HG03342 (cell line): ENCODE data around the gene PODNL1.
A peak's percentile ranks its signal among the peaks of the same experiment; 100 is the strongest.
"Not testable (repeated sequence)": the region's sequence is repeated elsewhere in the genome, so short reads cannot be mapped to it uniquely, and the experiment has no call there.

ENCODE experiments used
- ATAC-seq: cut with Tn5 transposase; IDR thresholded peaks from one replicate; pipeline ENCODE4 v1.9.1; 2021; ENCODE audit warnings: mild to moderate bottlenecking, moderate library complexity; ENCODE audit not compliant: unreplicated experiment

Gene PODNL1

DNA sequence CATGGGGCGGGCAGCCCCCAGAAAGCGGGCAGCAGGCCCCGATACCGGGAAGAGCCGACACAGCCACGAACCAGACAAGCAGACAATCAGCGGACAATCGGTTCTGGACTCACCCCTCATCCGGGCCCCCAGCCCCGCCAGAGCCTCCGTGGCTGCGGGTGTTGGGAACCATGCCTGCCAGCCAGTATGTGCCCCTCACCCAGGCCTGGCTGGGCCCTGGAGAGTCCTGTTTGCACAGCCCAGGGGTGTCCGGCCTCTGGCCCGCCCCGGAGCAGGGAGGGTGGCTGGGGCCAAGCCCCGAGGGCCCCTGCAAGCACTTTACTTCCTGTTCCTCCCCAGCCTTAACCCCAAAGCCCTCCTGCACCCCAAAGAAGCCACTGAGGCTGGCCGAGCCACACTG is 7.8 kb downstream of the PODNL1 start:
- ATAC-seq: no peak

DNA sequence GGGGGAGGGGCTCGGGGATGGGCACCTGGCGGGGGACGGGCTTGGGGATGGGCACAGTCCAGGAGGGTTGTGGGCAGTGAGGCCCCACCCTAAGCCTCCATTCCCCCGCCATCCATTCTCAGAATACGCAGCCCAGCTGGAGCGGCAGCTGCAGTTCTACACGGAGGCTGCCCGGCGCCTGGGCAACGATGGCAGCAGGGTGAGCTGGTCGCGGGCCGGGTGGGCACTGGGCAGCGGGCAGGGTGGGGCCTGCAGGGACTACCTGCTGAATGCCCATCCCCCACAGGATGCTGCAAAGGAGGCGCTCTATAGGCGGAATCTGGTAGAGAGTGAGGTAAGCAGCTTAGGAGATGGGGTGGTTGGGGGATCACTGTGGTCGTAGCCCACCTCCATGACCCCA is 8.3 kb downstream of the PODNL1 start:
- no peak for ATAC-seq

DNA sequence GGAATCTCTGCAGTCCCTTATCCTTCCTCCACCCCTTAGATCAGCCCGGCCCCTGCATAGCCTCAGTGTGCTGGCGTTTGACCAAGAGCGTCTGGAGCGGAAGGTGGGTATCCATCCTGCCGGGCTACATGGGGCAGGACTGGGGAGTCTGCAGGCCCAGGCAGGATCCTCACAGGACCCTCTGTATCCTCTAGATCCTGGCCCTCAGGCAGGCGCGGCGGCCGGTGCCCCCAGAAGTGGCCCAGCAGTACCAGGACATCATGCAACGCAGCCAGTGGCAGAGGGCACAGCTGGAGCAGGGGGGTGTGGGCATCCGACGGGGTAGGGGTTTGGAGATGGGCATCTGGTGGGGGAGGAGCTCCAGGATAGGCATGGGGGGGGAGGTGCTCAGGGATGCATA is 8.9 kb downstream of the PODNL1 start:
- no peak for ATAC-seq

DNA sequence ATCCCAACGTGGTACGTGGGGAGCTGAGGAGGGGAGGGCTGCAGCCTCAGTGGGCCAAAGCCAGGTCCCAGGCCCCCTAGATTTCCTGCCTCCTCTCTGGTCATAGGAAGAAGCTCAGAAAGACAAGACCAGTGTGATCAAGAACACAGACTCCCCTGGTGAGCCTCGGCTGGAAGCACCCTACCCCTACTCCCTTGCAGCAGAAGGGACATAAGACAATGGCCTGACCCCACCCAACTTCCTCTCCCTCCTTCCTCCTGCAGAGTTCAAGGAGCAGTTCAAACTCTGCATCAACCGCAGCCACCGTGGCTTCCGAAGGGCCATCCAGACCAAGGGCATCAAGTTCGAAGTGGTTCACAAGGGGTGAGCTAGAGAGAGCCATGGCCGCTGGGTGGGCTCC is 11.5 kb downstream of the PODNL1 start:
- no peak for ATAC-seq

DNA sequence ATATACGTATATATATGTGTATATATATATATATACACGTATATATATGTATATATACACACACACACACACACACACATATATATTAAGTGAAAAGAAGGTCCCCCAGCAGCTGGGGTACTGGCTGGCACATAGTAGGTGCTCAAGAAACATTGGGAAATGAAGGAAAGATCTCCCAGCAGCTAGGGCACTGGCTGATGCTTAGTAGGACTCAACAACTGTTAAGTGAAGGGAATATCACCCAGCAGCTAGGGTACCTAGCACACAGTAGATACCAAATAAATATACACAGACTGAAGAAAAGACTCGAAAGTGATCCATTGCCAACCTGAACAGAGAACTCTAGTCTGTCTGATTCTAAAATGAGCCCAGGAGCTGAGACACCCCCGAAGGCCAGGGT is 12.2 kb downstream of the PODNL1 start:
- ATAC-seq: no peak

DNA sequence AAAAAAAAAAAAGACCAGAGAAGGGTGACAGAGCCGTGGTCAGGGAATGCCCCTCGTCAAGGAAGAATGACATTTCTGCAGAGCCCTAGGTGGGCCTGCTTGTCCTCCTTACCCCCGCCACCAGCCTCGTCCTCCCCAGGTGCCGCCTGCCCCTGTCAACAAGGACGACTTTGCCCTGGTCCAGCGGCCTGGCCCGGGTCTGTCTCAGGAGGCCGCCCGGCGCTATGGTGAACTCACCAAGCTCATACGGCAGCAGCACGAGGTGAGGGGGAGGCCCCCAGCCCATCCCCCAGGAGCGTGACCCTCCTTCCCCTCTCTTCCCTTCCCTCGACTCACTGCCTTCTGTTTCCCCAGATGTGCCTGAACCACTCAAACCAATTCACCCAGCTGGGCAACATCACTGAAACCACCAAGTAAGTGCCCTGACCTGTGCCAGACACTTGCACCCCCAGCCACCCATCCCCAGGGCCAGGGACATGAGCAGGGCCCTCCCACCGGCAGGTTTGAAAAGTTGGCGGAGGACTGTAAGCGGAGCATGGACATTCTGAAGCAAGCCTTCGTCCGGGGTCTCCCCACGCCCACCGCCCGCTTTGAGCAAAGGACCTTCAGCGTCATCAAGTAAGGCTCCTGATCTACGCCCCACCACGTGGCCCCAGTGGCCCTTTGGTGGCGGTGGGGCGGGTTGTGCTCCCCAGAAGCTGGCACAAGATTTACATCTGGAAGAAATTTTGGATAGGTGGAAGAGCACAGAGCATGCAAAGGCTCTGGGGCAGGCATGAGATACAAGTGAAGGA is 14.8 kb downstream of the PODNL1 start:
- ATAC-seq: no peak

DNA sequence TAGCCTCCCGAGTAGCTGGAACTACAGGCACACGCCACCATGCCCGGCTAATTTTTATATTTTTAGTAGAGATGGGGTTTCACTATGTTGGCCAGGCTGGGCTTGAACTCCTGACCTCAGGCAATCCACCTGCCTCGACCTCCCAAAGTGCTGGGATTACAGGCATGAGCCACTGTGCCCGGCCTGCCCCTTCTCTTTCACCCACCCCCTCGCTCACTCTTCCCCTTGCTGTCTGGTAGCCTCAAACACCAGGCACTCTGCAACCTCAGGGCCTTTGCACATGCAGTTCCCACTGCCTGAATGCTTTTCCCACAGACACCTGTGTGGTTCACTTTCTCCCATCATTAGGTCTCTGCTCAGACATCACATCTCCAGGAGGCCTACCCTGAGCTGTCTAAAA is 16.1 kb downstream of the PODNL1 start:
- not testable (repeated sequence) for ATAC-seq

DNA sequence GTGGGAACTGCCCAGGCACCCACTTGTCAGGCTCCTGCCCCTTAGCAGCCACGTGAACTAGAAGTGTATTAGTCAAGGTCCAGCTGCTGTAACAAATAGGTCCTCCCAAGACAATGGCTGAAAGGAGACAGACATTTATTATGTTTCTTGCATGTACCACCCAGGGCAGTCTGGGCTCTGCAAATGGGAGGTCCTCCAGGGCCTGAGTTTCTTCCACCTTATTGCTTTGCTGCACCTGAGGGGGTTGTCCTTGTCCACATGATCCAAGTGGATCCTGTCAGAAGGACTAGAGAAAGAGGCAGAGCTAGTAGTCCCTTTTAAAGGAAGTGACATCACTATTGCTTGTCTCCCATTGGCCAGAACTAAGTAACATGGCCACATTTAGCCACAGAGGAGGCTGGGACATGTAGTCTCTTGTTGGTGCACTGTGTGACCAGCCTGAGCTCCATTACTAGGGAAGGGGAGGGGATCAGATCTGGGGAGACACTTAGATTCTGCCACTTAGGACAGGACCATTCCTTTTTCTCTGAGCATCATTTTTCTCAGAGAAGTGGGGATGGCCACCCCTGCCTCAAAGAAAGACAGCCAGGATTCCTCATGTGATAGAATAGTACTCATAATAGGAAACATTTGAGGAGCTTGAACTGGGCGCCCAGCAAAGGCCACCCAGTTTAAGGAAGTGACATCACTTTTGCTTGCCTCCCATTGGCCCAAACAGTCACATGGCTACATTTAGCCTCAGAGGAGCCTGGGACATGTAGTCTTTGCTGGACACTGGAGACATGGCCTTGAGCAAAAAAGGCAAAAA is 17.1 kb downstream of the PODNL1 start:
- no peak for ATAC-seq

DNA sequence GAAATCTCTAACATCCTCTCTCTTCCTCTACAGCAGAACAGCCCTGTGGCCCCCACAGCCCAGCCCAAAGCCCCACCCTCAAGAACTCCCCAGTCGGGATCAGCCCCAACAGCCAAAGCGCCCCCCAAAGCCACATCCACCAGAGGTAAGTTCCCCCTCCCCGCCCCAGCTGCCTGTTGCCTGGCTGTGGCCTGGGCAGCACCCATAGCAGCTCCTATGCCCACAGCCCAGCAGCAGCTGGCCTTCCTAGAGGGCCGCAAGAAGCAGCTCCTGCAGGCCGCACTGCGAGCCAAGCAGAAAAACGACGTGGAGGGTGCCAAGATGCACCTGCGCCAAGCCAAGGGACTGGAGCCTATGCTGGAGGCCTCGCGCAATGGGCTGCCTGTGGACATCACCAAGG is 17.7 kb downstream of the PODNL1 start:
- no peak for ATAC-seq

DNA sequence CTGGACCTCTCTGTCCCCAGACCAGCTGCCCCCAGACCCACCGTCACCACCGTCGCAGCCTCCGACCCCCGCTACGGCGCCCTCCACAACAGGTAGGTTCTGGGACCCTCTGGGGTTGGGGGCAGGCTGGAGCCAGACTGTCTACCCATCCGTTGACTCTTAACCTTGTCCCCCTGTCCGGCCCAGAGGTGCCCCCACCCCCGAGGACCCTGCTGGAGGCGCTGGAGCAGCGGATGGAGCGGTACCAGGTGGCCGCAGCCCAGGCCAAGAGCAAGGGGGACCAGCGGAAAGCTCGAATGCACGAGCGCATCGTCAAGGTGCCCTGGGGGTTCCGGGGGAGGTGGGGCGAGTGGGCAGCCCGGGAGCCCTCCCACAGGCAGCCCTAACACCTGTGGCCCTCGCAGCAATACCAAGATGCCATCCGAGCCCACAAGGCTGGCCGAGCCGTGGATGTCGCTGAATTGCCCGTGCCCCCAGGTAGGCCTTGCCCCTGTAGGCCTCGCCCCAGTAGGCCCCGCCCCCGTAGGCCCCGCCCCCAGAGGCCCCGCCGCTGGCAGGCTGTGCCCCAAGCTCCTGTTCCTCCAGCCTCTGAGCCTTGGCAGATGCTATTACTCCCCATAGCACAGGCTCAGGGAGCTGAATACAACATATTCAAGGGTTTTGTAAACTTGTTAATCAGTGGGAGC is 19.3 kb downstream of the PODNL1 start:
- no peak for ATAC-seq

DNA sequence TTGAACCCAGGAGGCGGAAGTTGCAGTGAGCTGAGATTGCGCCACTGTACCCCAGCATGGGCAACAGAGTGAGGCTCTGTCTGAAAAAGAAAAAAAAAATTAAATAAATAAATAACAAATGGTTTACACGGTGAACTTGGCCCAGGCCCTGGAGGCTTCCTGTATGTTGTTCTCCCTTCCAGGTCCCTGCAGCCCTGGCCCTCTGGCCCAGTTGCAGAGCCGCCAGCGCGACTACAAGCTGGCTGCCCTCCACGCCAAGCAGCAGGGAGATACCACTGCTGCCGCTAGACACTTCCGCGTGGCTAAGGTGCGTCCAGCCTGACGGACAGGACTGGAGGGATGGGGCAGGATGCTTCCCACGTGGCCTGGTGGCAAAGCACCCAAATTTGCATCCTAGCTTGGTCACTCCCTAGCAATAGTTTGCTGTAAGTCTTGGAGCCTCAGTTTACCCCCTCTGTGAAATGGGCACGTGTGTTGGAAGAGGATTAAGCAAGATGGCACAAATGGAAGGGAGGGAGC is 20.3 kb downstream of the PODNL1 start:
- ATAC-seq: no peak

DNA sequence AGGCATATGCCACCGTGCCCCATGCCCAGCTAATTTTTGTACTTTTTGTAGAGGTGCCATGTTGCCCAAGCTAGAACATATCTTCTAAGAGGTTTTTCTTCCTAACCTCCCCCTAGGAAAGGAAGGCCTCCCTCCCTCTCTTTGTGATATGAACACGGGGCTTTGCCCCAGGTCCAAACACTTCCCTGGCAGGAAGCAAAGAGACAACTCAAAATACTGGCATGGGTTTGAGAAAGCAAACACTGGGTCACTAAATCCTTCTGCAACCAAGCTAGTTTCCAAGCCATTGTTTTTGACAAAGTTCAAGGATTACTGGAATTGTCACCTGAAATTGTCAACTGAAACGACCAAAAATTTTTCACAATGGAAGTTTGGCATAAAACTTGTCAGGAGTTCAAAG is 23.4 kb downstream of the PODNL1 start:
- ATAC-seq: no peak

DNA sequence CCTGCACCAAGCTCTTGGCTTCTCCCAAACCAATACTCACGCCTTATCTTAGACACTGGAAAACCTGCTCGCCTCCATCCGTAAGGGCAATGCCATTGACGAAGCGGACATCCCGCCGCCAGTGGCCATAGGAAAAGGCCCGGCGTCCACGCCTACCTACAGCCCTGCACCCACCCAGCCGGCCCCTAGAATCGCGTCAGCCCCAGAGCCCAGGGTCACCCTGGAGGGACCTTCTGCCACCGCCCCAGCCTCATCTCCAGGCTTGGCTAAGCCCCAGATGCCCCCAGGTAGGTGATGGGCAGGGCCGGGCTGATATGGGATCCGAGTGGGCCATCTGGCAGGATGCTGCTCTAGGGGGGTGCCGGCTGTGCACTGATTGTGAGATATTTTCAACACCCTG is 24.9 kb downstream of the PODNL1 start:
- ATAC-seq: no peak

DNA sequence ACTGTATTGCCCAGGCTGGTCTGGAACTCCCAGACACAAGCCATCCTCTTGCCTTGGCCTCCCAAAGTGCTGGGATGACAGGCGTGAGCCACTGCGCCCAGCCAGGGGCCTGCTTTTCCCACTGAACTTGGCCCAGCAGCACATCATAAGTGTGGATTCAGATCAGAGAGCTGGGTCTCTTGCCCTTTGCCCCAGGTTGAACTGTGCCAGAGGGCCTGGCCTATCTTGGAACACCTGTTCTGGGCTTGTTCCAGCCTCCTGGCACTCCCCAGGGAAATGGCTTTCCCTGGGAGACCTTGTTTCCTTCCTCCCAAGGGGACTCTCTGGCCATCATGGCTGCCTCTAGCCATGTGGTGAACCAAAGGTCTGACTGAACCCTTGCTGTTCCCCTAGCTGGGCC is 28.8 kb downstream of the PODNL1 start:
- ATAC-seq: no peak

DNA sequence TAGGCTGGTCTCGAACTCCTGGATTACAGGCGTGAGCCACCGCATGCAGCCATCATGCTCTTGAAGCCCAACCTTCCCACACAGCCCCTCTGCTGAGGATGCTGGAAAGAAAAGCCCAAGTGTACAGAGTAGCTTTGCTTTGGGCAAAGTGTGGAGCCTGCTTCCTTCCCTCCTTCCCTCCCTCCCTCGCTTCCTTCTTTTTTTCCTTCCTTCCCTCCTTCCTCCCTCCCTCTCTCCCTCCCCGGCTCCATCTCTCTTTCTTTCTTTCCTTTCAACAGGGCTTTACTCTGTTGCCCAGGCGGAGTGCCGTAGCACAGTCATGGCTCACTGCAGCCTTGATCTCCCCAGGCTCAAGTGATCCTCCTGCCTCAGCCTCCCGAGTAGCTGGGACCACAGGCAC is 29.5 kb downstream of the PODNL1 start:
- ATAC-seq: no peak

DNA sequence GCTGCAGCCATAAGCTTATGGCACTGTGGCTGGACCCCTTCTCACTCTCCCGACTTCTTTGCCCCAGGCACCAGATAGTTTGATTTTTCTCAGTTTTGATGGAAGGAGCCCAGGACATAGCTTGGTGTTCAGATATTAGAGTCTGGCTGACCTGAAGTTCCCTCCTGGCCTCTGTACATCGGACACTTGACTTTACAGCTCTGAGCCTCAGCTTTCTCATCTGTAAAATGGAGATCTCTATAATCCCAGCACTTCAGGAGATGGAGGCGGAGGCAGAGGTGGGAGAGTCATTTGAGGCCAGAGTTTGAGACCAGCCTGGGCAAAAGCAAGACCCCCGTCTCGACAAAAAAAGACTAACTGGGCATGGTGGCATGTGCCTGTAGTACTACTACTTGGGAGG is 31.3 kb downstream of the PODNL1 start:
- no peak for ATAC-seq

DNA sequence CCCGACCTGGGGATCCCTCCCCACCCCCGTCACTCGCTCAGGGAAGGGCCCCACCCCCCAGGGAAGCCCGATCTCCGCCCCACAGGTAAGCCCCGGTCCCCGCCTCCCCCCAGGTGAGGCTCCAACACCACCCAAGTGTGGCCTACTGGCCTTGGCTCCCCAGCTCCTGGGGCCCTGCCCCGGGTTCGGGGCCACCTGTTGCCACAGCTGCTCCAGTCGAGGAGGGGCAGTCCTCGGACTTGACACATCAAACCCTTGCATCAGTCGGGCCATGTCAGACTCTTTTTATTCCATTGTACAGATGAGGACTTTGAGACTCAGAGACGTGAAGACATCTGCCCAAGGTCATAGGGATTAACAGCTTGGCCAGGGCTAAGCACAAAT is 31.7 kb downstream of the PODNL1 start:
- ATAC-seq: peak; percentile 23

DNA sequence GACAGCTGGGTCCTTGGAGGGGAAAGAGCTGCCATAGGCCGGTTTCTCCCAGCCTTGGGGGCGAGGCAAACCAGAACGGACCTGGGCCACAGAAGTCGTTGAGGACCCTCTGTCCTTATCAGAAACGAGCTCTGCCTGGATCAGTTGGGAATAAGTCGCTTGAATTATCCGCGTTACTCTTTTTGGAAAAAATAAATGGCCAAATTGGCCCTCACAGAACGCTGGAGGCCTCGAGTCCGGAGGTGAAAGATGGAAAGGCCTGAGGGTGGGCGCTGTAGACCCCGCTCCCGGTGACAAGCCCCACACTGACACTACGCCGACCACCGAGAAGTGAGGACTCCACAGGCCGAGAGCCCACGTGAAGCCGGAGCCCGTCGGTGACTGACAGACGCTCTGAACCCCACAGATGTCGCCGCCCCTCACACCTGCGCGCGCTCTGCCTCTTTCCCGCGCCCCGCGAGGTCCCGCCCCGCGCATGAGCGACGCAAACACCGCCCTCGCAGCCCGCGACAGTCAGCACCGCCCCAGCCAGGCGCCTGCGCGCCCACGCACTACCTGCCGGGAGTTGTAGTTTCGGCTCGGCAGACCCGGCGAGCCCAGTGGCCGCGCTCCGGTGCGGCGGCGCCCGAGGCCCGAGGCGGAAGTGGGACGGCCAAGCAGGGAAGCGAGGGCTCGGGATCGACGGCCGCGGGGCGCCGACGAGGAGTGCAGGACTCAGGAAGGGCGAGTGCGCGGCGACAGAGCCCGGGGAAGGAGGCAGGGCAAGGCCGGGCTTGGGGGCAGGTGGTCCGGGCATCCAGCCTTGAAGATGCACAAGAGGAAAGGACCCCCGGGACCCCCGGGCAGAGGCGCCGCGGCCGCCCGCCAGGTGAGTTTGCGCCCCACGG is 32.3 kb downstream of the PODNL1 start, which contains the start of the genes BRME1 and CC2D1A:
TSS of gene BRME1 (minus strand) at position 484 of the 887 bp plus-strand sequence. CDS start 1,225 bp downstream, outside the sequence.
TSS of gene CC2D1A (plus strand) at position 568 of the 887 bp plus-strand sequence. CDS start at position 809, 241 bp downstream.
- ATAC-seq: peak; percentile 82

DNA sequence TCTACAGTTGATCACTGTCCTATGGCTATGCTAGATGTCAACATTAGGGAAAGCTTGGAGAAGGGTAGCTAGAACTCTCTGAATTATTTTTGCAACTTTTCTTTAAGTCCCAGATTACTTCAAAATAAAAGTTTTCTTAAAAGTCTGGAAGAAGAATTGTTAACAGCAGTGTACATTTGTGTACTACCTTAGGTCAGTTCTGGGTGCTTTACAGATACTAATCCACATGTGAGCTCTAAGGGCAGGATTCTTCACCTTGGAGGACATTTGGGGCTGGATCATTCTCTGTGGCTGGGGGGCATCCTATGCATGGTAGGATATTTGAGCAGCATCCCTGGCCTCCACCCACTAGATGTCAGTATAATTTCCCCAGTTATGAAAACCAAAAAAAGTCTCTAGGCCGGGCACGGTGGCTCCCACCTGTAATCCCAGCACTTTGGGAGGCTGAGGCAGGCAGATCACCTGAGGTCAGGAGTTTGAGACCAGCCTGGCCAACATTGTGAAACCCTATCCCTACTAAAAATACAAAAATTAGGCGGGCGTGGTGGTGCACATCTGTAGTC is 35.1 kb downstream of the PODNL1 start:
- ATAC-seq: no peak
